ENCODE results near the gene NEGR1. TPM values are rescaled to one million over a fixed set of nuclear protein-coding genes. Genes with fewer than 3 reads are reported as not detected.
"Not testable (repeated sequence)": the region's sequence is repeated elsewhere in the genome, so short reads cannot be mapped to it uniquely, and the experiment has no call there.

Gene NEGR1
- total RNA-seq, 2 donors from 2014 or later: not detected

DNA sequence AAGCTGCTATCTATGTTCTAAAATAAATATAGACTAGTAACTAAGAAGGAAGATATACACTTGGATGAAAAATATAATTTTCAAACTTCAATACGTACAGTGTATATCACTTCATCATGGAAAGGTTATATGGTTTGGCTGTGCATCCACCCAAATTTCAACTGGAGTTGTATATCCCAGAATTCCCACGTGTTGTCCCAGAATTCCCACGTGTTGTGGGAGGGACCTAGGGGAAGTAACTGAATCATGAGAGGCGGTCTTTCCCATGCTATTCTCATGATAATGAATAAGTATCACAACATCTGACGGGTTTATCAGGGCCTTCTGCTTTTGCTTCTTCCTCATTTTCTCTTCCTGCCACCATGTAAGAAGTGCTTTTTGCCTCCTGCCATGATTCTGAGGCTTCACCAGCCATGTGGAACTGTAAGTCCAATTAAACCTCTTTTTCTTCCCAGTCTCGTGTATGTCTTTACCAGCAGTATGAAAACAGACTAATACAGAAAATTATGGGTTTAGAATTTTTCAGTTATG is 10.7 kb downstream of the NEGR1 start:
- Mint-ChIP-seq H3K36me3 (peaks cover 0 to 4% of the 10 kb centered on the region in 2 donors), H3K9me3 (no peaks in the 10 kb centered on the region), H3K27ac (no peak overlapping the region)
- DNase-seq (ENCODE audit: low spot score in 2 of 2) (no peak), ATAC-seq (no peak)

- H3K9me3 Mint-ChIP-seq: peaks cover 0 to 4% of the 10 kb centered on the region in 2 donors
- H3K36me3 Mint-ChIP-seq: no peaks in the 10 kb centered on the region
Measured at GRCh38 chr1:72262735-72263134, 19.6 kb downstream of the NEGR1 start.

GRCh38 chr1:72253132-72253531 is 29.2 kb downstream of the NEGR1 start:
- no peak overlapping the region for H3K27ac Mint-ChIP-seq
- no peak for ATAC-seq
- no peaks in the 10 kb centered on the region for H3K36me3 Mint-ChIP-seq
- H3K9me3 Mint-ChIP-seq: peaks cover 0 to 9% of the 10 kb centered on the region in 2 donors
- no peak for DNase-seq (ENCODE audit: low spot score in 2 of 2)

More at GRCh38 chr1:72262735-72263134, 19.6 kb downstream of the NEGR1 start:
- DNase-seq (ENCODE audit: low spot score in 2 of 2) (no peak), ATAC-seq (no peak)
- no peak overlapping the region for H3K27ac Mint-ChIP-seq

DNA sequence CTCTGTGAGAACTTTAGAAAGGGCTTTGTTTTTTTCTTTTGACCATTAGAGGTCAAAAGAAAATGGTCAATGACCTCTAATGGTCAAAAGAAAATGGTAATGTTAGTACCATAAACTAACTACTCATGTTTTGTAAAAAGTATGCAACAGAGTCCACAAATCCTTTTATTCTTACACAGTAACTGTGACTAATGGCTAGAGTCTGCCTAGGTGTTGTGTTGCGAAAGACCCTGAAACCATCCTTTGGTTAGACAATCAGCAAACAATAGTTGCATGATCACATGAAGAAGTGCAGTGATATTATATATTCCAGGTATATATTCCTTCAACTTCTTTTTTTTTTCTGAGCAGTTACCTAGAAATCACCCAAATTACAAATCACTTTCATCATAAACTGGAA is 40.9 kb downstream of the NEGR1 start:
- H3K27ac Mint-ChIP-seq: no peak overlapping the region
- H3K36me3 Mint-ChIP-seq: no peaks in the 10 kb centered on the region
- DNase-seq (ENCODE audit: low spot score in 2 of 2): no peak
- ATAC-seq: no peak
- H3K9me3 Mint-ChIP-seq: no peaks in the 10 kb centered on the region

DNA sequence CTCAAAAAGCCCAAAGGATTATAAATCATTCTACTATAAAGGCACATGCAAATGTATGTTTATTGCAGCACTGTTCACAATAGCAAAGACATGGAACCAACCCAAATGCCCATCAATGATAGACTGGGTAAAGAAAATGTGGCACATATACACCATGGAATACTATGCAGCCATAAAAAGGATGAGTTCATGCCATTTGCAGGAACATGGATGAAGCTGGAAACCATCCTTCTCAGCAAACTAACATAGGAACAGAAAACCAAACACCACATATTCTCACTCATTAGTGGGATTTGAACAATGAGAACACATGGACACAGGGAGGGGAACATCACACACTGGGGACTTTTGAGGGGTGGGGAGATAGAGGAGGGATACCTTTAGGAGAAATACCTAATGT is 46.4 kb downstream of the NEGR1 start:
- H3K36me3 Mint-ChIP-seq; ATAC-seq; DNase-seq (ENCODE audit: low spot score in 2 of 2); H3K27ac Mint-ChIP-seq: not testable (repeated sequence)
- peaks cover 10 to 12% of the 10 kb centered on the region in 2 donors for H3K9me3 Mint-ChIP-seq

DNA sequence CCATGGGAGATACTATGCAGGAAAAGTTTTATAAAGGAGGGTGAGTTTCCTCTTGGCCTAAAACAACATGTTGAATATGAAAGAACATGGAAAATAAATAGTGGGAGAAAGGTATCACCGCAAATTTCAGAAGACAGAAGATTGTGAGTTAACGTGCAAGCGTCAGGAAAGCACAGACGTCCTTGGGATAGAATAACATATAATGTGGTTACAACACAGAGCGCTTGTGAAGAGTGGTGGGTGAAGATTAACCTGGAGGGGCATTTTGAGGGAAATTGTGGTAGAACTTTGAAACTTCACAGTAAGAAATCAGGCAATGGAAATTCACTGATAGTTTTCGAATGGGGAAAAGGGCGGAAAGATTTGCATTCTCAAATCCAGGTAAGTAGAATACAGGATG is 47.3 kb downstream of the NEGR1 start:
- Mint-ChIP-seq H3K9me3 (peaks cover 10 to 12% of the 10 kb centered on the region in 2 donors), H3K36me3 (no peaks in the 10 kb centered on the region), H3K27ac (no peak overlapping the region)
- ATAC-seq (no peak), DNase-seq (ENCODE audit: low spot score in 2 of 2) (no peak)

DNA sequence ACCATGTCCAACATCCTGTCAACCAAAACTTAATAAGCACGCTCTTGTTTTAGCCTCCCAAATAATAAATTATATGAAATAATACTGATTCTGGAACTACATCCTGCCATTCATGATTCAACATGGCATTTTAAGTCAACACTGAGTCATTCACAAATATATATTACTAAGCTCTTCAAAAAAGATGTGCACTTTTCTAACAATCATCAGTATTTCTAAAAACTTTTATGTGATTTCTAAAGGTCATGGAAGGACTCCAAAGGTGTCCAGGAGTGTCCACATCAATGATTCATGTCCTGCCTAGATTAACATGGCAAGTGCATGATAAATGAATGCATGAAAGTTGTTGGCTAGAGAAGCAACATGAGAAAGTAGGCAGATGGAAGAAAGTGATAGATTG is 51.6 kb downstream of the NEGR1 start:
- no peak overlapping the region for H3K27ac Mint-ChIP-seq
- no peak for ATAC-seq
- no peaks in the 10 kb centered on the region for H3K36me3 Mint-ChIP-seq
- DNase-seq (ENCODE audit: low spot score in 2 of 2): no peak
- peaks cover 10% of the 10 kb centered on the region in 2 donors for H3K9me3 Mint-ChIP-seq

GRCh38 chr1:72229893-72230292 is 52.4 kb downstream of the NEGR1 start:
- H3K27ac Mint-ChIP-seq: no peak overlapping the region
- peaks cover 5 to 6% of the 10 kb centered on the region in 2 donors for H3K9me3 Mint-ChIP-seq
- DNase-seq (ENCODE audit: low spot score in 2 of 2) (no peak), ATAC-seq (no peak)
- H3K36me3 Mint-ChIP-seq: no peaks in the 10 kb centered on the region

DNA sequence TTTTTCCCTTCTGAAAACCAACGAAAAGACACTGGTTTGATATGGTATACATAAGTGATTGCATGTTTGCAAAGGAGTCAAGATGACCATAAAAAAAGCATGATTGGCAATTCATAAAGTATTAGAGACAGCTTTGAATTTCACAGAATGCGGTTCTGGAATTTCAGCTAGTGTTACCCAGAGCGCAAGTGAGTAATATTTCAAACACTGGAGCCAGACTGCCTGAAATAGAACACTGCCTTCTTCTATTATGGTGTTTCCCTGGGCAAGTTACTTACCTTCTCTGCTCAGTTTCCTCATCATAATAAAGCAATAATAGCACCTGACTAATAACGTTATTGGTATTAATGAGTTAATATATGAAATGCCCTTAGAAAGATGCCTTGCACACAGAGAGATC is 54.7 kb downstream of the NEGR1 start:
- ATAC-seq: no peak
- Mint-ChIP-seq H3K36me3 (no peaks in the 10 kb centered on the region), H3K9me3 (no peaks in the 10 kb centered on the region), H3K27ac (no peak overlapping the region)
- no peak for DNase-seq (ENCODE audit: low spot score in 2 of 2)

GRCh38 chr1:72224506-72224905 is 57.8 kb downstream of the NEGR1 start:
- no peaks in the 10 kb centered on the region for H3K9me3 Mint-ChIP-seq
- ATAC-seq: no peak

DNA sequence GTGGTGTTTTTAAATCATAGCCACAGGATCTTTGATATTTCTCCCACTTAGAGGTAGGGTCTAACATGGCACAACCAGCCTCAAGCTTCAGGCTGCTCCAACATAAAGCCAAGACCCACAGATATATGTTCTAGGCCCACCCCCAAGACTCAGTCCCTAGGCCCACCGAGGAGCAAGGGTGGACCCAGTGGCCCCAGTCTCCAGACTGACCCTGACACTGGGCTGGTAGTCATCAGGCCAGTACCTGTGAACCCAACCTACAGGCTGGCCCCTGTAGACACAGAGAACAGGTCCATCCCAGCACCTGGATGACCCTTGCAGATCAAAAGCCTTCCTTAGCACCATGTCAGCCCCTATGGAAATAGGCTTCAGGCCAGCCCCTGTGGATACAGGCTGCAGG is 60.5 kb downstream of the NEGR1 start:
- no peaks in the 10 kb centered on the region for H3K9me3 Mint-ChIP-seq
- ATAC-seq (no peak), DNase-seq (ENCODE audit: low spot score in 2 of 2) (no peak)
- no peak overlapping the region for H3K27ac Mint-ChIP-seq
- no peaks in the 10 kb centered on the region for H3K36me3 Mint-ChIP-seq

More at GRCh38 chr1:72224506-72224905, 57.8 kb downstream of the NEGR1 start:
- no peak for DNase-seq (ENCODE audit: low spot score in 2 of 2)
- Mint-ChIP-seq H3K27ac (no peak overlapping the region), H3K36me3 (no peaks in the 10 kb centered on the region)

DNA sequence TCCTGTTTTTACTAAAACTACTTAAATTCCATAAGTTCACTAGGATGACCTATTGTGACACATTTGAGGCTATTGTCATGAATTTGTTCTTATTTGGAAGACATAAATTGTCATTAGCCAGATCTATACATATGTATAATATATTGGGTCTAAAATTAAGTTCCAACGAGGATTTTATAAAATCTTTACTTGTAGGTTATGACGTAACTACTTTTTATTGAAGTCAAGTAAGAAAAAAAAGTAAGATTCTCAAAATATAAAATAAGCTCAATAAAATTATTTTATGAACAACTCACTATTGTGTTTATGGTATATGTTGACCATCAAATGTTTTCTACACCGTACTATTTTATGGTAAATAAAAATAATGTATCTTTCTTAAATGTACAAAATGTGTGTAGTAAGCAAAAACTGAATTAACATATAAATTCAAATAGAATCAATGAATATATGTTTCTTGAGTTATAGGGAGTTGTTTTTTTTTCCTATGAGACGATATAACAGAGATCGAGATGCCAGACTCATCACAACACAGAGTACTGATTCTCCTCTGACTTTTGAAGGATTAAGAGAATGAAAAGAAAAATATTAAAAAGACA is 64.1 kb downstream of the NEGR1 start:
- DNase-seq (ENCODE audit: low spot score in 2 of 2) (no peak), ATAC-seq (no peak)
- Mint-ChIP-seq H3K9me3 (no peaks in the 10 kb centered on the region), H3K27ac (no peak overlapping the region), H3K36me3 (no peaks in the 10 kb centered on the region)

DNA sequence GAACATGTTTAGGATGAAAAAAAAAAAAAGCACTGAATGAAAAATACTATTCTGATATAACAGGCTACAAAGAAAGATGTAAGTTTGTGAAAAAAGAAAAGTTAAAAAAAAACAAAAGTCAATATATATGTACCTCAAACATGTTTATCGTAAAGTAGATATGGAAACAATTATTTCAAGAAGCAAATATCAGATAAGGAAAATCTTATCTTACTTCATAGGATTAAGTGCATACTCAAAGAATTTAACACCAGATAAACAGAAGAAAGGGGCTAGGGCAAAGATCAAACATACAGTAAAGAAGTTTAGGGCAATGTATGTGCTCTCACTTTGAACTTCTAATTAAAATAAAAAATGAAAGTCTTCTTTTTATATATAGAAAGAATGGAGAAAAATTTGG is 75.3 kb downstream of the NEGR1 start:
- no peaks in the 10 kb centered on the region for H3K36me3 Mint-ChIP-seq
- no peak for ATAC-seq
- H3K9me3 Mint-ChIP-seq: peaks cover 0 to 5% of the 10 kb centered on the region in 2 donors
- no peak overlapping the region for H3K27ac Mint-ChIP-seq
- no peak for DNase-seq (ENCODE audit: low spot score in 2 of 2)

- peaks cover 0 to 6% of the 10 kb centered on the region in 2 donors for H3K9me3 Mint-ChIP-seq
Measured at GRCh38 chr1:72202761-72203160, 79.6 kb downstream of the NEGR1 start.

GRCh38 chr1:72197786-72198185 is 84.6 kb downstream of the NEGR1 start:
- DNase-seq (ENCODE audit: low spot score in 2 of 2): no peak
- no peak overlapping the region for H3K27ac Mint-ChIP-seq
- peaks cover 0 to 7% of the 10 kb centered on the region in 2 donors for H3K9me3 Mint-ChIP-seq
- no peaks in the 10 kb centered on the region for H3K36me3 Mint-ChIP-seq
- no peak for ATAC-seq

More at GRCh38 chr1:72202761-72203160, 79.6 kb downstream of the NEGR1 start:
- ATAC-seq (no peak), DNase-seq (ENCODE audit: low spot score in 2 of 2) (no peak)
- no peaks in the 10 kb centered on the region for H3K36me3 Mint-ChIP-seq
- no peak overlapping the region for H3K27ac Mint-ChIP-seq

- Mint-ChIP-seq H3K9me3 (peaks cover 3 to 8% of the 10 kb centered on the region in 2 donors), H3K27ac (no peak overlapping the region), H3K36me3 (no peaks in the 10 kb centered on the region)
- ATAC-seq: no peak
- DNase-seq (ENCODE audit: low spot score in 2 of 2): no peak
Measured at GRCh38 chr1:72186733-72187307, 95.5 kb downstream of the NEGR1 start.

GRCh38 chr1:72184099-72184701 is 98.1 kb downstream of the NEGR1 start:
- H3K27ac Mint-ChIP-seq: no peak overlapping the region
- no peak for ATAC-seq
- H3K9me3 Mint-ChIP-seq: peaks cover 0 to 6% of the 10 kb centered on the region in 2 donors

More at GRCh38 chr1:72184099-72184701, 98.1 kb downstream of the NEGR1 start:
- no peak for DNase-seq (ENCODE audit: low spot score in 2 of 2)
- no peaks in the 10 kb centered on the region for H3K36me3 Mint-ChIP-seq
